Measurements from ENCODE around the gene FARS2.

DNA sequence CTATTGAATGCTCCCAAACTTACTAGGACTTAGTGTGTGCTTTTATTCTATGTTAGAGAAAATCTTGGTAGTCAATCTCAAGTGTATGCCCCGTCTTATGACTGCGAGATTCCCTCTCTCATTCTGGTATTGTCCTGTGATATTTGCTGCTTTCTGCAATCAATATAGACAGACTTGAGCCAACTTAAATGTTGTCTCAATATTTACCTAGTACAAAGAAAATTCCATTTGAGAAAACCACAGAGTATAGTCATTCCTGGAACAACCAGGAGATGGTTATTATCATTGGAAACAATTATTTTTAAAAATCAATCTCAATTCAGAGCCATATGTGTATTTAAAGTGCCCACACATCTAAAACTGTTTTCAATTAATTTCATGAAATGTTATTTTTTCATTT is 415.4 kb downstream of the FARS2 start:
- TF ChIP-seq, protein P1, sequence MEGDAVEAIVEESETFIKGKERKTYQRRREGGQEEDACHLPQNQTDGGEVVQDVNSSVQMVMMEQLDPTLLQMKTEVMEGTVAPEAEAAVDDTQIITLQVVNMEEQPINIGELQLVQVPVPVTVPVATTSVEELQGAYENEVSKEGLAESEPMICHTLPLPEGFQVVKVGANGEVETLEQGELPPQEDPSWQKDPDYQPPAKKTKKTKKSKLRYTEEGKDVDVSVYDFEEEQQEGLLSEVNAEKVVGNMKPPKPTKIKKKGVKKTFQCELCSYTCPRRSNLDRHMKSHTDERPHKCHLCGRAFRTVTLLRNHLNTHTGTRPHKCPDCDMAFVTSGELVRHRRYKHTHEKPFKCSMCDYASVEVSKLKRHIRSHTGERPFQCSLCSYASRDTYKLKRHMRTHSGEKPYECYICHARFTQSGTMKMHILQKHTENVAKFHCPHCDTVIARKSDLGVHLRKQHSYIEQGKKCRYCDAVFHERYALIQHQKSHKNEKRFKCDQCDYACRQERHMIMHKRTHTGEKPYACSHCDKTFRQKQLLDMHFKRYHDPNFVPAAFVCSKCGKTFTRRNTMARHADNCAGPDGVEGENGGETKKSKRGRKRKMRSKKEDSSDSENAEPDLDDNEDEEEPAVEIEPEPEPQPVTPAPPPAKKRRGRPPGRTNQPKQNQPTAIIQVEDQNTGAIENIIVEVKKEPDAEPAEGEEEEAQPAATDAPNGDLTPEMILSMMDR (IDR thresholded peaks at IDR 0.05): no peak
- TF ChIP-seq POLR2A (IDR thresholded peaks at IDR 0.05): no peak
- TF ChIP-seq POLR2AphosphoS5 (IDR thresholded peaks at IDR 0.05): no peak
